K562 (cell line): ENCODE data around the gene RAB31. TPM values are rescaled to one million over a fixed set of nuclear protein-coding genes. Genes with fewer than 3 reads are reported as not detected.
A peak's percentile ranks its signal among the peaks of the same experiment; 100 is the strongest.

Experiments used
- CEBPG ChIP-seq, 3 experiments: fragments of 200-800 bp in 1 of 3; sonication (Bioruptor generic) in 1 of 3; sonication (generic) in 1 of 3; formaldehyde crosslinking in 1 of 3; IDR thresholded peaks in 2 of 3; conservative IDR thresholded peaks in 1 of 3; 2 replicates each; pipeline versions ENCODE4 v1.6.1 to v1.8.0; 2016 to 2022; ENCODE audit warnings: missing compliant biosample characterization in 2 of 3, missing genetic modification characterization in 2 of 3, mild to moderate bottlenecking in 1 of 3, missing genetic modification reagents in 1 of 3
- CHD1 ChIP-seq: fragments of 200-600 bp; sonication (generic); IDR thresholded peaks from one replicate; pipeline ENCODE4 v1.6.1; 2012; ENCODE audit warnings: mild to moderate bottlenecking, moderate library complexity, low read length, inconsistent platforms
- ESRRB ChIP-seq: fragments of 250-450 bp; sonication (Bioruptor Pico); IDR thresholded peaks from 2 replicates; pipeline ENCODE4 v1.5.0; 2020; ENCODE audit warnings: mild to moderate bottlenecking, moderate library complexity, borderline replicate concordance
- GABPB1 ChIP-seq: sonication (generic); formaldehyde crosslinking; IDR thresholded peaks from 2 replicates; pipeline ENCODE4 v1.8.0; 2022; ENCODE audit warnings: mild to moderate bottlenecking, missing genetic modification reagents
- HOMEZ ChIP-seq: fragments of 250-450 bp; sonication (Bioruptor Pico); IDR thresholded peaks from 2 replicates; pipeline ENCODE4 v1.4.0; 2020; ENCODE audit warnings: mild to moderate bottlenecking, moderate library complexity
- KLF6 ChIP-seq: fragments of 250-450 bp; sonication (Bioruptor Pico); IDR thresholded peaks from 2 replicates; pipeline ENCODE4 v1.4.0; 2020; ENCODE audit warnings: mild to moderate bottlenecking, moderate library complexity, borderline replicate concordance
- L3MBTL2 ChIP-seq: fragments of 450-650 bp; IDR thresholded peaks from 2 replicates; pipeline ENCODE4 v1.6.1; 2016; ENCODE audit warnings: mild to moderate bottlenecking, moderate library complexity
- NEUROD1 ChIP-seq: fragments of 150-350 bp; IDR thresholded peaks from 2 replicates; pipeline ENCODE4 v1.6.1; 2014; ENCODE audit warnings: borderline replicate concordance, low read length, low read depth; ENCODE audit not compliant: partially characterized antibody
- NFATC3 ChIP-seq: fragments of 450-650 bp; IDR thresholded peaks from 2 replicates; pipeline ENCODE4 v1.6.1; 2017; ENCODE audit warnings: mild to moderate bottlenecking
- POLR2H ChIP-seq: IDR thresholded peaks from 2 replicates; pipeline ENCODE4 v1.6.1; 2016; ENCODE audit warnings: missing genetic modification characterization, low read depth, mild to moderate bottlenecking, control low read depth, missing compliant biosample characterization, moderate library complexity
- RBM22 ChIP-seq: fragments of 200-400 bp; formaldehyde crosslinking; IDR thresholded peaks from 2 replicates; pipeline ENCODE4 v1.6.1; 2018; ENCODE audit warnings: low read length, low read depth; ENCODE audit not compliant: poor library complexity, severe bottlenecking
- SMARCE1 ChIP-seq: fragments of 450-650 bp; IDR thresholded peaks from 2 replicates; pipeline ENCODE4 v1.7.1; 2016; ENCODE audit warnings: mild to moderate bottlenecking
- SOX6 ChIP-seq: fragments of 450-650 bp; IDR thresholded peaks from 2 replicates; pipeline ENCODE4 v1.6.1; 2014; ENCODE audit warnings: mild to moderate bottlenecking
- TCF15 ChIP-seq: fragments of 250-450 bp; sonication (Bioruptor Pico); IDR thresholded peaks from 2 replicates; pipeline ENCODE4 v1.8.0; 2022; ENCODE audit warnings: moderate library complexity, mild to moderate bottlenecking, inconsistent platforms
- TCF7L2 ChIP-seq: fragments of 150-350 bp; IDR thresholded peaks from 2 replicates; pipeline ENCODE4 v1.6.1; 2016; ENCODE audit warnings: low read depth, mild to moderate bottlenecking, low read length, moderate library complexity
- TOE1 ChIP-seq, 2 experiments: fragments of 450-650 bp in 1 of 2; sonication (generic) in 1 of 2; formaldehyde crosslinking in 1 of 2; IDR thresholded peaks; 2 replicates each; pipeline versions ENCODE4 v1.7.1 to v1.8.0; 2016 to 2022; ENCODE audit warnings: borderline replicate concordance in 2 of 2, mild to moderate bottlenecking in 2 of 2, antibody characterized with exemption in 1 of 2, inconsistent platforms in 1 of 2, low read depth in 1 of 2, missing genetic modification reagents in 1 of 2, moderate library complexity in 1 of 2
- ZBTB49 ChIP-seq: sonication (generic); formaldehyde crosslinking; IDR thresholded peaks from 2 replicates; pipeline ENCODE4 v1.8.0; 2022; ENCODE audit warnings: missing genetic modification reagents, mild to moderate bottlenecking, borderline replicate concordance
- ZNF316 ChIP-seq: fragments of 450-650 bp; IDR thresholded peaks from 2 replicates; pipeline ENCODE4 v1.6.1; 2016
- ZNF41 ChIP-seq: fragments of 250-450 bp; sonication (Bioruptor Pico); conservative IDR thresholded peaks from 2 replicates; pipeline ENCODE4 v1.4.0; 2020; ENCODE audit warnings: mild to moderate bottlenecking
- ZNF57 ChIP-seq: fragments of 450-650 bp; formaldehyde crosslinking; IDR thresholded peaks from 2 replicates; pipeline ENCODE4 v1.4.0; 2020; ENCODE audit warnings: mild to moderate bottlenecking, moderate library complexity
- ZNF79 ChIP-seq: fragments of 250-450 bp; sonication (Bioruptor Pico); IDR thresholded peaks from 2 replicates; pipeline ENCODE4 v1.4.0; 2020; ENCODE audit warnings: low read depth, mild to moderate bottlenecking, moderate library complexity
- ZSCAN29 ChIP-seq: fragments of 450-650 bp; IDR thresholded peaks from 2 replicates; pipeline ENCODE4 v1.6.1; 2017
- polyA plus RNA-seq, 8 experiments: library from polyadenylated mRNA; depleted of rRNA in 4 of 8; stranded (reverse) in 5 of 8; unstranded in 3 of 8; fragments of >200 nt; fragmentation: Nextera tagmentation in 2 of 8; fragmentation: Illumina TruSeq in 1 of 8; extraction: Ambion mirVana in 2 of 8; extraction: Trizol in 1 of 8; gene quantifications; 2 replicates each; pipeline versions ENCODE4 v1.2.1 to v1.2.3, GENCODE V29; 2011 to 2014; ENCODE audit warnings: inconsistent platforms in 1 of 8, missing spikeins in 1 of 8
- total RNA-seq, 7 experiments: library from RNA; depleted of rRNA in 6 of 7; stranded (reverse); fragments of >200 nt in 6 of 7; fragmentation: Illumina TruSeq in 2 of 7; extraction: Trizol in 2 of 7; gene quantifications; 2 replicates each; pipeline versions ENCODE4 v1.2.1 to v1.2.3, GENCODE V29; 2011 to 2021; ENCODE audit warnings: low replicate concordance in 1 of 7

RAB31 gene
- total and polyA plus RNA-seq, 9 of the 15 experiments (the other 6 are each of a cell fraction or from before 2014, with no cell fraction given): 20.7 to 70.4 (median 41.3) TPM

GRCh38 chr18:9828506-9829396 lies 120.7 kb downstream of the RAB31 start (continued):
- TF ChIP-seq TCF15 (CRISPR knock-in tag) (no peak), TCF7L2 (no peak), RBM22 (no peak), POLR2H (peak; percentile 60; the same call in 1 of the 2 replicates), NFATC3 (no peak), L3MBTL2 (peak; percentile 51; the same call in 1 of the 2 replicates), ZNF316 (peak; percentile 68), HOMEZ (CRISPR knock-in tag) (no peak), ZBTB49 (no peak), ZSCAN29 (no peak), ZNF79 (CRISPR knock-in tag) (no peak), GABPB1 (CRISPR knock-in tag) (peak; percentile 38; the same call in 1 of the 2 replicates), SOX6 (0 out of 2 replicates have a peak, but pooled peaks have one; percentile 29), ZNF57 (CRISPR knock-in tag) (no peak), CEBPG (CRISPR knock-in tag; IDR thresholded peaks at IDR 0.05) (no peak), CEBPG (tag; conservative IDR thresholded peaks at IDR 0.05 in 1 of 2, IDR thresholded peaks at IDR 0.05 in 1 of 2) (0 out of 4 replicates have a peak, but pooled peaks of 1 of the 2 experiments have one; percentile 3), SMARCE1 (peak; percentile 73; the same call in 1 of the 2 replicates), TOE1 (IDR thresholded peaks at IDR 0.05; ENCODE audit: borderline replicate concordance) (peak; percentile 99), TOE1 (CRISPR knock-in tag; IDR thresholded peaks at IDR 0.05; ENCODE audit: borderline replicate concordance, low read depth) (no peak), ZNF41 (CRISPR knock-in tag) (no peak), NEUROD1 (no peak), CHD1 (no peak), KLF6 (CRISPR knock-in tag) (0 out of 2 replicates have a peak, but pooled peaks have one; percentile 19), ESRRB (CRISPR knock-in tag) (no peak)
